Mesothelial cell of epicardium (in vitro differentiated cells): ENCODE results near the gene NPDC1. TPM values are rescaled to one million over a fixed set of nuclear protein-coding genes. Genes with fewer than 3 reads are reported as not detected.

ENCODE experiments used
- DNase-seq, 2 experiments: peaks; one replicate each; pipeline ENCODE4 v3.0.0; 2021; ENCODE audit warnings: low spot score in 2 of 2; ENCODE audit not compliant: unreplicated experiment in 2 of 2
- H3K27ac Mint-ChIP-seq: 2 replicates; pipeline ENCODE4 v1.8.0; 2021; ENCODE audit warnings: mixed read lengths
- H3K27me3 Mint-ChIP-seq: 2 replicates; pipeline ENCODE4 v1.8.0; 2021; ENCODE audit warnings: low read depth, mixed read lengths
- H3K36me3 Mint-ChIP-seq: 2 replicates; pipeline ENCODE4 v1.8.0; 2021; ENCODE audit warnings: mixed read lengths
- H3K4me1 Mint-ChIP-seq: 2 replicates; pipeline ENCODE4 v1.8.0; 2021; ENCODE audit warnings: mixed read lengths
- H3K4me3 Mint-ChIP-seq: 2 replicates; pipeline ENCODE4 v1.8.0; 2021; ENCODE audit warnings: mild to moderate bottlenecking, moderate library complexity, mixed read lengths
- H3K9me3 Mint-ChIP-seq: 2 replicates; pipeline ENCODE4 v1.8.0; 2021; ENCODE audit warnings: mixed read lengths
- total RNA-seq: library from RNA; stranded (reverse); gene quantifications from 3 replicates; pipeline ENCODE4 v1.2.1, GENCODE V29; 2021
- TF ChIP-seq, protein P1 (sequence below): fragments of 200-600 bp; sonication (generic); IDR thresholded peaks from one replicate; pipeline ENCODE4 v1.5.0; 2021; ENCODE audit warnings: antibody characterized with exemption; ENCODE audit not compliant: unreplicated experiment

NPDC1 gene
- total RNA-seq, 1 donor from 2014 or later, result 75.8 TPM

- Mint-ChIP-seq H3K4me3 (no peak overlapping the region), H3K4me1 (peaks cover 5% of the 10 kb centered on the region), H3K27ac (no peak overlapping the region), H3K36me3 (no peaks in the 10 kb centered on the region), H3K27me3 (peaks cover 80% of the 10 kb centered on the region), H3K9me3 (no peaks in the 10 kb centered on the region)
- no peak for DNase-seq
- TF ChIP-seq, protein P1, sequence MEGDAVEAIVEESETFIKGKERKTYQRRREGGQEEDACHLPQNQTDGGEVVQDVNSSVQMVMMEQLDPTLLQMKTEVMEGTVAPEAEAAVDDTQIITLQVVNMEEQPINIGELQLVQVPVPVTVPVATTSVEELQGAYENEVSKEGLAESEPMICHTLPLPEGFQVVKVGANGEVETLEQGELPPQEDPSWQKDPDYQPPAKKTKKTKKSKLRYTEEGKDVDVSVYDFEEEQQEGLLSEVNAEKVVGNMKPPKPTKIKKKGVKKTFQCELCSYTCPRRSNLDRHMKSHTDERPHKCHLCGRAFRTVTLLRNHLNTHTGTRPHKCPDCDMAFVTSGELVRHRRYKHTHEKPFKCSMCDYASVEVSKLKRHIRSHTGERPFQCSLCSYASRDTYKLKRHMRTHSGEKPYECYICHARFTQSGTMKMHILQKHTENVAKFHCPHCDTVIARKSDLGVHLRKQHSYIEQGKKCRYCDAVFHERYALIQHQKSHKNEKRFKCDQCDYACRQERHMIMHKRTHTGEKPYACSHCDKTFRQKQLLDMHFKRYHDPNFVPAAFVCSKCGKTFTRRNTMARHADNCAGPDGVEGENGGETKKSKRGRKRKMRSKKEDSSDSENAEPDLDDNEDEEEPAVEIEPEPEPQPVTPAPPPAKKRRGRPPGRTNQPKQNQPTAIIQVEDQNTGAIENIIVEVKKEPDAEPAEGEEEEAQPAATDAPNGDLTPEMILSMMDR, result no peak
These were observed 4.6 kb upstream of the NPDC1 start for GRCh38 chr9:137050570-137050969.

DNA sequence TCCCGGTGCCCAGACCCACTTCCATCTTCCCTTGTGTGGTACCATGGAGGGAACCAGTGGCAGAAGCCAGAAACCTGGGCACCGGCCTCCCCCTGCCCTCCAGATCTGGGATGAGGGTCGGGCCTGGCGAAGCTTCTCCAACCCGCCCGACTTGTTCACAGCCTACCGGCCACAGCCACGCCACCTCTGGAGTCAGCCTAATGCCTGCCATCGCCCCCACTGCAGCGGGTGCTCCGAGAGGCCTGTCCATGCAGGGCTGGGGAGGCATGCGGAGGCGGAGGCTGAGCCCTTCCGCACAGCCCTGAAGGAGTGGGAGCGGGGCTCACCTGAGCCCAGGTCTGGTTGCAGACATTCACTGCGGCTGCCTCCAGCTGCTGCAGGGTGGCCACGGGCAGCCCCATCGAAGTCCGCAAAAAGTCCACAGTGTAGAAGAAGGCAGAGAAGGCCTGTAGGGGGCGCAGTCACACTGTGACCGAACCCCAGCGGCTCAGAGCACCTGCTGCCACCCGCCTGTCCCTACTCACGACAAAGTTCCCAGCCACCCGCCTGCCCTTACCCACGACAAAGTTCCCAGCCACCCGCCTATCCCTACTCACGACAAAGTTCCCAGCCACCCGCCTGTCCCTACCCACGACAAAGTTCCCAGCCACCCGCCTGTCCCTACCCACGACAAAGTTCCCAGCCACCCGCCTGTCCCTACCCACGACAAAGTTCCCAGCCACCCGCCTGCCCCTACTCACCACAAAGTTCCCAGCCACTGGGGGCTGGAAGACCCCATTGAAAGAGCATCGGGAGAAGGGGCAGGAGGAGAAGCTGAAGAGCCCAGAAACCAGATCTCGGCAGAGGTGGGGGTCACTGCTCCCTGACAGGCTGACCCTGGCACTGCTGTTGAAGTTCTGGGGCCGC lies 3.8 kb upstream of the NPDC1 start:
- DNase-seq, result peak in 1 of 2 experiments; percentile 64

GRCh38 chr9:137048655-137049543 lies 2.9 kb upstream of the NPDC1 start:
- Mint-ChIP-seq H3K27ac (no peak overlapping the region), H3K27me3 (peaks cover 81% of the 10 kb centered on the region), H3K4me1 (peaks cover 5% of the 10 kb centered on the region), H3K36me3 (no peaks in the 10 kb centered on the region), H3K4me3 (no peak overlapping the region), H3K9me3 (no peaks in the 10 kb centered on the region)
- no peak for DNase-seq
- TF ChIP-seq, protein P1, result no peak

More for the DNA sequence above, 3.8 kb upstream of the NPDC1 start:
- H3K27me3 Mint-ChIP-seq, result peaks cover 79% of the 10 kb centered on the region
- TF ChIP-seq, protein P1, result peak; percentile 65
- no peaks in the 10 kb centered on the region for H3K36me3 Mint-ChIP-seq
- peaks cover 8% of the 10 kb centered on the region for H3K4me1 Mint-ChIP-seq
- H3K9me3 Mint-ChIP-seq, result no peaks in the 10 kb centered on the region
- no peak overlapping the region for H3K27ac Mint-ChIP-seq
- no peak overlapping the region for H3K4me3 Mint-ChIP-seq

GRCh38 chr9:137045294-137046087 lies 486 bp downstream of the NPDC1 start:
- Mint-ChIP-seq H3K4me3 (peak overlapping the region; percentile 76), H3K27ac (no peak overlapping the region), H3K27me3 (peaks cover 61% of the 10 kb centered on the region), H3K36me3 (no peaks in the 10 kb centered on the region), H3K4me1 (peaks cover 5% of the 10 kb centered on the region), H3K9me3 (no peaks in the 10 kb centered on the region)
- TF ChIP-seq, protein P1, result no peak
- DNase-seq, result no peak
